ENCODE results near the gene KLHL1. TPM values are rescaled to one million over a fixed set of nuclear protein-coding genes. Genes with fewer than 3 reads are reported as not detected.
A peak's percentile ranks its signal among the peaks of the same experiment; 100 is the strongest.
"Not testable (repeated sequence)": the region's sequence is repeated elsewhere in the genome, so short reads cannot be mapped to it uniquely, and the experiment has no call there.

KLHL1 gene
- total RNA-seq (2021; ENCODE audit: unreplicated experiment) (not detected), Bru-seq, nascent RNA (percentile 1 among the genes with signal in this experiment), BruChase-seq, experiment 1, labeled RNA remaining after a 6-hour chase (percentile 2 among the genes with signal in this experiment), BruChase-seq, experiment 2, labeled RNA remaining after a 2-hour chase (percentile 1 among the genes with signal in this experiment)
- not detected in 2 replicates for polyA plus RNA-seq (2012)
- long read RNA-seq, result 0 reads

- no peak within 1 kb of the TSS for H3K27ac ChIP-seq (ENCODE audit: low read depth, low read length)
- no peaks in the 10 kb centered on the region for H3K4me1 ChIP-seq (ENCODE audit: control insufficient read depth in 1 of 2, insufficient read depth in 2 of 2, low read length in 2 of 2)
- H3K9ac ChIP-seq (ENCODE audit: low read length), result no peak within 1 kb of the TSS
- H3K36me3 ChIP-seq (ENCODE audit: control insufficient read depth in 1 of 2, insufficient read depth in 2 of 2, low read length in 2 of 2), result no peaks in the 10 kb centered on the region
- RAD21 ChIA-PET (ENCODE audit: low non-redundant PET in 1 of 2, low total read pairs in 2 of 2, uncharacterized antibody in 2 of 2, unreplicated experiment in 2 of 2), result no interaction called here
- H2AFZ ChIP-seq (ENCODE audit: low read depth, low read length, poor library complexity, severe bottlenecking), result no peak within 1 kb of the TSS
- no peaks in the 10 kb centered on the region for H3K9me2 ChIP-seq (ENCODE audit: insufficient read depth)
- H3K4me3 ChIP-seq (replicated peaks in 1 of 2; ENCODE audit: low read depth in 1 of 2, low read length in 2 of 2), result no peak within 1 kb of the TSS
- POLR2A ChIA-PET, result no interaction called here
- H3K27me3 ChIP-seq (ENCODE audit: insufficient read depth, low read length), result no peaks in the 10 kb centered on the region
- intact Hi-C loops (cut with micrococcal nuclease), result no loop called here
- H3K4me2 ChIP-seq (ENCODE audit: low read length), result no peak within 1 kb of the TSS
- DNase-seq (ENCODE audit: low read depth, low spot score), result no peak
- ATAC-seq, result no peak
- CTCF ChIA-PET, result no interaction called here
- H3K9me3 ChIP-seq (ENCODE audit: control insufficient read depth in 1 of 2, insufficient read depth in 1 of 2, low read depth in 1 of 2, low read length in 2 of 2), result no peaks in the 10 kb centered on the region; a peak in 1 of 4 replicates
- H4K20me1 ChIP-seq (ENCODE audit: insufficient read depth), result no peaks in the 10 kb centered on the region
- TF ChIP-seq EZH2 (IDR thresholded peaks at IDR 0.05) (no peak), POLR2AphosphoS5 (IDR thresholded peaks at IDR 0.05; ENCODE audit: low read depth, low read length) (no peak), ZFX (IDR thresholded peaks at IDR 0.05) (no peak), EZH2phosphoT487 (IDR thresholded peaks at IDR 0.05; ENCODE audit: borderline replicate concordance) (no peak), ZNF274 (IDR thresholded peaks at IDR 0.05; ENCODE audit: low read depth, low read length) (no peak), TCF7L2 (IDR thresholded peaks at IDR 0.05; ENCODE audit: borderline replicate concordance, extremely low read depth, insufficient read depth, insufficient read length) (no peak)
- no TSS peak for BruUV-seq (replicated peaks)
- H3K79me2 ChIP-seq (ENCODE audit: insufficient read depth, low read length), result no peaks in the 10 kb centered on the region
These were observed at the start of gene KLHL1 for GRCh38 chr13:70108356-70109105. TSS of gene KLHL1 (minus strand) at chr13:70108452. CDS start at chr13:70107699, 753 bp downstream.

DNA sequence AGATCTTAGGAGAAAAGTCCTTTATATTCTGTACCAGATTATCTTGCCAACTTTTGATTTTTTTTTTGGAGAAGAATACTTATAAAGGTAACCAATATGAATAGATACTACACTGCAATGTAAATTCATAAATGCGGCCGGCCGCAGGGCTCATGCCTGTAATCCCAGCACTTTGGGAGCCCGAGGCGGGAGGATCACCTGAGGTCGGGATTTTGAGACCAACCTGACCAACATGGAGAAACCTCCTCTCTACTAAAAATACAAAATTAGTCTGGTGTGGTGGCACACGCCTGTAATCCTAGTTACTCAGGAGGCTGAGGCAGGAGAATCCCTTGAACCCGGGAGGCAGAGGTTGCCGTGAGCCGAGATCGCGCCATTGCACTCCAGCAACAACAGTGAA lies 34.4 kb upstream of the KLHL1 start:
- H3K9me2 ChIP-seq (ENCODE audit: insufficient read depth); H3K79me2 ChIP-seq (ENCODE audit: insufficient read depth, low read length); DNase-seq (ENCODE audit: low read depth, low spot score); RAD21 ChIA-PET (ENCODE audit: low non-redundant PET in 1 of 2, low total read pairs in 2 of 2, uncharacterized antibody in 2 of 2, unreplicated experiment in 2 of 2); H3K27ac ChIP-seq (ENCODE audit: low read depth, low read length); H3K4me2 ChIP-seq (ENCODE audit: low read length); H3K36me3 ChIP-seq (ENCODE audit: control insufficient read depth in 1 of 2, insufficient read depth in 2 of 2, low read length in 2 of 2); H3K4me3 ChIP-seq (replicated peaks in 1 of 2; ENCODE audit: low read depth in 1 of 2, low read length in 2 of 2); H3K27me3 ChIP-seq (ENCODE audit: insufficient read depth, low read length); H3K9me3 ChIP-seq (ENCODE audit: control insufficient read depth in 1 of 2, insufficient read depth in 1 of 2, low read depth in 1 of 2, low read length in 2 of 2); BruUV-seq (replicated peaks); H2AFZ ChIP-seq (ENCODE audit: low read depth, low read length, poor library complexity, severe bottlenecking); H4K20me1 ChIP-seq (ENCODE audit: insufficient read depth); intact Hi-C loops (cut with micrococcal nuclease); ATAC-seq; H3K4me1 ChIP-seq (ENCODE audit: control insufficient read depth in 1 of 2, insufficient read depth in 2 of 2, low read length in 2 of 2); CTCF ChIA-PET; POLR2A ChIA-PET; H3K9ac ChIP-seq (ENCODE audit: low read length): not testable (repeated sequence)

All from HCT116 (cell line).